ENCODE data around the gene HINT1. TPM values are rescaled to one million over a fixed set of nuclear protein-coding genes. Genes with fewer than 3 reads are reported as not detected.

The HINT1 gene
- polyA plus RNA-seq, 3 donors, result 148 to 223 (median 191) TPM

GRCh38 chr5:131148835-131149234 lies 16.2 kb downstream of the HINT1 start:
- Mint-ChIP-seq H3K4me1 (no peaks in the 10 kb centered on the region), H3K4me3 (no peak overlapping the region), H3K27ac (no peak overlapping the region), H3K27me3 (ENCODE audit: low read depth in 3 of 3) (peaks cover 0 to 2% (median 1%) of the 10 kb centered on the region in 3 donors), H3K36me3 (peaks cover 0 to 3% of the 10 kb centered on the region in 2 donors), H3K9me3 (no peaks in the 10 kb centered on the region)
- TF ChIP-seq, protein P1, sequence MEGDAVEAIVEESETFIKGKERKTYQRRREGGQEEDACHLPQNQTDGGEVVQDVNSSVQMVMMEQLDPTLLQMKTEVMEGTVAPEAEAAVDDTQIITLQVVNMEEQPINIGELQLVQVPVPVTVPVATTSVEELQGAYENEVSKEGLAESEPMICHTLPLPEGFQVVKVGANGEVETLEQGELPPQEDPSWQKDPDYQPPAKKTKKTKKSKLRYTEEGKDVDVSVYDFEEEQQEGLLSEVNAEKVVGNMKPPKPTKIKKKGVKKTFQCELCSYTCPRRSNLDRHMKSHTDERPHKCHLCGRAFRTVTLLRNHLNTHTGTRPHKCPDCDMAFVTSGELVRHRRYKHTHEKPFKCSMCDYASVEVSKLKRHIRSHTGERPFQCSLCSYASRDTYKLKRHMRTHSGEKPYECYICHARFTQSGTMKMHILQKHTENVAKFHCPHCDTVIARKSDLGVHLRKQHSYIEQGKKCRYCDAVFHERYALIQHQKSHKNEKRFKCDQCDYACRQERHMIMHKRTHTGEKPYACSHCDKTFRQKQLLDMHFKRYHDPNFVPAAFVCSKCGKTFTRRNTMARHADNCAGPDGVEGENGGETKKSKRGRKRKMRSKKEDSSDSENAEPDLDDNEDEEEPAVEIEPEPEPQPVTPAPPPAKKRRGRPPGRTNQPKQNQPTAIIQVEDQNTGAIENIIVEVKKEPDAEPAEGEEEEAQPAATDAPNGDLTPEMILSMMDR (IDR thresholded peaks at IDR 0.05), result no peak
- no peaks in the 10 kb centered on the region for H3K27me3 ChIP-seq (ENCODE audit: control insufficient read depth in 2 of 2, insufficient read depth in 2 of 2, low read length in 2 of 2)
- H3K36me3 ChIP-seq (replicated peaks in 1 of 2; ENCODE audit: control insufficient read depth in 1 of 2, insufficient read depth in 2 of 2, low read length in 2 of 2), result no peaks in the 10 kb centered on the region
- no peak overlapping the region for H3K27ac ChIP-seq (ENCODE audit: low read depth in 1 of 2, low read length in 2 of 2)
- H4K20me1 ChIP-seq (ENCODE audit: insufficient read depth, low read length), result no peaks in the 10 kb centered on the region
- H3K79me2 ChIP-seq (ENCODE audit: insufficient read depth, low read length), result no peaks in the 10 kb centered on the region
- intact Hi-C loops (cut with micrococcal nuclease), result no loop called here
- no peaks in the 10 kb centered on the region for H3K9me3 ChIP-seq (replicated peaks in 1 of 2; ENCODE audit: control insufficient read depth in 1 of 2, insufficient read depth in 1 of 2, low read length in 2 of 2)
- DNase-seq, result no peak
- H3K4me2 ChIP-seq (replicated peaks; ENCODE audit: extremely low read depth, low read length, poor library complexity, severe bottlenecking), result no peak overlapping the region
- WGBS (ENCODE audit: insufficient coverage), result 100% methylated on average over 1 of the region's 2 CpGs
- H3K4me1 ChIP-seq (ENCODE audit: control insufficient read depth in 1 of 2, insufficient read depth in 2 of 2, low read length in 2 of 2), result no peaks in the 10 kb centered on the region
- H3K4me3 ChIP-seq (replicated peaks in 1 of 3; ENCODE audit: low read depth in 2 of 3, low read length in 3 of 3), result no peak overlapping the region
- H3K9ac ChIP-seq (ENCODE audit: insufficient read depth, low read length, poor library complexity, severe bottlenecking), result no peak overlapping the region
- H2AFZ ChIP-seq (ENCODE audit: insufficient read depth, low read depth, low read length, poor library complexity, severe bottlenecking), result no peak overlapping the region

DNA sequence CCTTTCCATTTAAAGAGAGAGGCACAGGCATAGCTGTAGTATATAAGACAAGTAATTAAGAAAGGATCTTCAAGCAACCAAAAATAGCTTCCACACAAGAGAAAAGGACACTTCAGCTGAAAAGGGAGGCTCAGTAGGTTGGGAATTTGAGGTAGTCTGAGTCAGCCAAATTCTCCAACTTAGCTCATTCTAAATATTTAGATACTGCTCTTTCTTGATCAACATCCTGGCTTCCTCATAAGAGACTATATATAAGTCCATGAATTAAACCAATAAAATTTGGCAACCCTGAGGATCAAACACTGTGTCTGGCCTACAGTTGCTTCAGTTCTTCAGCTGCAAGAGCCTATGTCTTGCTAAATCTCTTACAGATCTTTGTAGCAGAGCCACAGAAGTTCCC lies 17.8 kb downstream of the HINT1 start:
- H3K4me3 Mint-ChIP-seq, result no peak overlapping the region
- Histone ChIP-seq H3K4me2 (replicated peaks; ENCODE audit: extremely low read depth, low read length, poor library complexity, severe bottlenecking) (no peak overlapping the region), H3K27me3 (ENCODE audit: control insufficient read depth in 2 of 2, insufficient read depth in 2 of 2, low read length in 2 of 2) (no peaks in the 10 kb centered on the region), H3K36me3 (replicated peaks in 1 of 2; ENCODE audit: control insufficient read depth in 1 of 2, insufficient read depth in 2 of 2, low read length in 2 of 2) (no peaks in the 10 kb centered on the region), H4K20me1 (ENCODE audit: insufficient read depth, low read length) (no peaks in the 10 kb centered on the region), H3K9me3 (replicated peaks in 1 of 2; ENCODE audit: control insufficient read depth in 1 of 2, insufficient read depth in 1 of 2, low read length in 2 of 2) (no peaks in the 10 kb centered on the region), H3K79me2 (ENCODE audit: insufficient read depth, low read length) (no peaks in the 10 kb centered on the region), H3K4me3 (replicated peaks in 1 of 3; ENCODE audit: low read depth in 2 of 3, low read length in 3 of 3) (no peak overlapping the region), H3K9ac (ENCODE audit: insufficient read depth, low read length, poor library complexity, severe bottlenecking) (no peak overlapping the region), H3K4me1 (ENCODE audit: control insufficient read depth in 1 of 2, insufficient read depth in 2 of 2, low read length in 2 of 2) (no peaks in the 10 kb centered on the region), H3K27ac (ENCODE audit: low read depth in 1 of 2, low read length in 2 of 2) (no peak overlapping the region), H2AFZ (ENCODE audit: insufficient read depth, low read depth, low read length, poor library complexity, severe bottlenecking) (no peak overlapping the region)
- H3K27me3 Mint-ChIP-seq (ENCODE audit: low read depth in 3 of 3), result peaks cover 0 to 2% (median 1%) of the 10 kb centered on the region in 3 donors
- H3K9me3 Mint-ChIP-seq, result no peaks in the 10 kb centered on the region
- no peak for DNase-seq
- intact Hi-C loops (cut with micrococcal nuclease), result no loop called here
- no peak overlapping the region for H3K27ac Mint-ChIP-seq
- TF ChIP-seq, protein P1 (IDR thresholded peaks at IDR 0.05), result no peak
- no peaks in the 10 kb centered on the region for H3K36me3 Mint-ChIP-seq
- H3K4me1 Mint-ChIP-seq, result peaks cover 7% of the 10 kb centered on the region

Data from CD14-positive monocyte (primary cell).